ENCODE measurements around the gene COL23A1.

GRCh38 chr5:178533136-178533535 is 57.1 kb downstream of the COL23A1 start:
- TF ChIP-seq POLR2AphosphoS5 (IDR thresholded peaks at IDR 0.05; ENCODE audit: borderline replicate concordance, low read depth, low read length) (no peak), EZH2 (IDR thresholded peaks at IDR 0.05) (no peak)

Measured in SK-N-MC (cell line).